ENCODE data around the gene NUCB1. TPM values are rescaled to one million over a fixed set of nuclear protein-coding genes. Genes with fewer than 3 reads are reported as not detected.
A peak's percentile ranks its signal among the peaks of the same experiment; 100 is the strongest.

NUCB1 gene
- total RNA-seq, 1 donor from 2014 or later = 248 TPM

- TF ChIP-seq CTCF (IDR thresholded peaks at IDR 0.05; ENCODE audit: insufficient read depth, low read length, poor library complexity, severe bottlenecking) = no peak
- no peaks in the 10 kb centered on the region for H3K27me3 ChIP-seq (ENCODE audit: control insufficient read depth, insufficient read depth, low read length)
- H3K36me3 ChIP-seq (ENCODE audit: control insufficient read depth, insufficient read depth, low read length) = no peaks in the 10 kb centered on the region
- no peak overlapping the region for H3K4me3 ChIP-seq (ENCODE audit: low read depth, low read length)
- DNase-seq (ENCODE audit: low read depth) = no peak
Measured at GRCh38 chr19:48928164-48929025, 28.3 kb downstream of the NUCB1 start.

GRCh38 chr19:48933382-48933932, 33.3 kb downstream of the NUCB1 start, which contains the start of gene DHDH:
Gene DHDH, plus strand, starts transcription at chr19:48933699. Its CDS starts 23 bp downstream, at chr19:48933722.
- TF ChIP-seq CTCF (IDR thresholded peaks at IDR 0.05; ENCODE audit: insufficient read depth, low read length, poor library complexity, severe bottlenecking) = no peak
- peak within 1 kb of the TSS; percentile 39 for H3K4me3 ChIP-seq (ENCODE audit: low read depth, low read length)
- DNase-seq (ENCODE audit: low read depth) = peak; percentile 52
- H3K27me3 ChIP-seq (ENCODE audit: control insufficient read depth, insufficient read depth, low read length) = no peaks in the 10 kb centered on the region
- H3K36me3 ChIP-seq (ENCODE audit: control insufficient read depth, insufficient read depth, low read length) = no peaks in the 10 kb centered on the region

- no peak for DNase-seq (ENCODE audit: low read depth)
- no peaks in the 10 kb centered on the region for H3K27me3 ChIP-seq (ENCODE audit: control insufficient read depth, insufficient read depth, low read length)
- no peak overlapping the region for H3K4me3 ChIP-seq (ENCODE audit: low read depth, low read length)
- TF ChIP-seq CTCF (IDR thresholded peaks at IDR 0.05; ENCODE audit: insufficient read depth, low read length, poor library complexity, severe bottlenecking) = no peak
- H3K36me3 ChIP-seq (ENCODE audit: control insufficient read depth, insufficient read depth, low read length) = no peaks in the 10 kb centered on the region
Measured at GRCh38 chr19:48934837-48935236, 34.7 kb downstream of the NUCB1 start.

GRCh38 chr19:48935864-48936263, 35.8 kb downstream of the NUCB1 start:
- TF ChIP-seq CTCF (IDR thresholded peaks at IDR 0.05; ENCODE audit: insufficient read depth, low read length, poor library complexity, severe bottlenecking) = no peak
- Histone ChIP-seq H3K36me3 (ENCODE audit: control insufficient read depth, insufficient read depth, low read length) (no peaks in the 10 kb centered on the region), H3K4me3 (ENCODE audit: low read depth, low read length) (no peak overlapping the region), H3K27me3 (ENCODE audit: control insufficient read depth, insufficient read depth, low read length) (no peaks in the 10 kb centered on the region)
- no peak for DNase-seq (ENCODE audit: low read depth)

- H3K36me3 ChIP-seq (ENCODE audit: control insufficient read depth, insufficient read depth, low read length) = no peaks in the 10 kb centered on the region
- TF ChIP-seq CTCF (IDR thresholded peaks at IDR 0.05; ENCODE audit: insufficient read depth, low read length, poor library complexity, severe bottlenecking) = no peak
- no peaks in the 10 kb centered on the region for H3K27me3 ChIP-seq (ENCODE audit: control insufficient read depth, insufficient read depth, low read length)
- no peak for DNase-seq (ENCODE audit: low read depth)
- no peak overlapping the region for H3K4me3 ChIP-seq (ENCODE audit: low read depth, low read length)
Measured at GRCh38 chr19:48938256-48938655, 38.1 kb downstream of the NUCB1 start.

Measured in kidney epithelial cell (primary cell).